GM19452 (cell line): ENCODE data around the gene PPCDC.

Experiments used
- ATAC-seq: cut with Tn5 transposase; IDR thresholded peaks from one replicate; pipeline ENCODE4 v1.9.1; 2021; ENCODE audit not compliant: unreplicated experiment

The PPCDC gene

GRCh38 chr15:75023181-75023871, at the start of gene PPCDC:
TSS of gene PPCDC (plus strand) at chr15:75023590. CDS start at chr15:75028319, 4,729 bp downstream.
- ATAC-seq: peak; percentile 98

GRCh38 chr15:74976159-74976558, 47.2 kb upstream of the PPCDC start:
- ATAC-seq: no peak

- no peak for ATAC-seq
These were observed 45.8 kb upstream of the PPCDC start for GRCh38 chr15:74977599-74977998.

GRCh38 chr15:74978077-74978476, 45.3 kb upstream of the PPCDC start:
- no peak for ATAC-seq

GRCh38 chr15:74978503-74978902, 44.9 kb upstream of the PPCDC start:
- no peak for ATAC-seq

- no peak for ATAC-seq
These were observed 41.2 kb upstream of the PPCDC start for GRCh38 chr15:74982183-74982582.

GRCh38 chr15:74983725-74984231, 39.6 kb upstream of the PPCDC start:
- peak; percentile 76 for ATAC-seq

- ATAC-seq: no peak
These were observed 35.2 kb upstream of the PPCDC start for GRCh38 chr15:74988007-74988800.

- ATAC-seq: no peak
These were observed 33.9 kb upstream of the PPCDC start for GRCh38 chr15:74989527-74989926.

- ATAC-seq: no peak
These were observed 30.8 kb upstream of the PPCDC start for GRCh38 chr15:74992619-74993018.

GRCh38 chr15:74994236-74994635, 29.2 kb upstream of the PPCDC start:
- ATAC-seq: no peak

- no peak for ATAC-seq
These were observed 28.7 kb upstream of the PPCDC start for GRCh38 chr15:74994685-74995084.

GRCh38 chr15:74995182-74995778, 28.1 kb upstream of the PPCDC start, which contains the start of gene SCAMP5:
TSS of gene SCAMP5 (plus strand) at chr15:74995563. CDS start at chr15:75011840, 16,277 bp downstream.
- ATAC-seq: no peak

GRCh38 chr15:74995779-74996765, 27.3 kb upstream of the PPCDC start:
- ATAC-seq: no peak

- no peak for ATAC-seq
These were observed 26.2 kb upstream of the PPCDC start for GRCh38 chr15:74997141-74997540.

- no peak for ATAC-seq
These were observed 25.8 kb upstream of the PPCDC start for GRCh38 chr15:74997543-74997942.

GRCh38 chr15:75001310-75001709, 22.1 kb upstream of the PPCDC start:
- no peak for ATAC-seq

GRCh38 chr15:75002398-75002797, 21.0 kb upstream of the PPCDC start:
- ATAC-seq: no peak

GRCh38 chr15:75007216-75007615, 16.2 kb upstream of the PPCDC start:
- no peak for ATAC-seq

- ATAC-seq: no peak
These were observed 15.2 kb upstream of the PPCDC start for GRCh38 chr15:75008221-75008625.
